IMR-90 (cell line): ENCODE results near the gene SUGCT. TPM values are rescaled to one million over a fixed set of nuclear protein-coding genes. Genes with fewer than 3 reads are reported as not detected.

Source experiments
- ATAC-seq: fragments of 200-7000 bp; cut with Tn5 transposase; 2 replicates; pipeline ENCODE4 v1.9.1; 2020; ENCODE audit warnings: low read depth, mild to moderate bottlenecking, moderate library complexity
- BruUV-seq: library from RNA; stranded (reverse); fragments of 400-500 nt; replicated peaks from 2 replicates; lab custom pipeline; 2021; lab: Mats Ljungman, UMichigan
- CTCF ChIA-PET: fragments of 300-600 bp; formaldehyde crosslinking; extraction: SDS; loops from one replicate; lab custom pipeline; 2021; ENCODE audit warnings: antibody characterized with exemption; lab: Yijun Ruan, JAX
- POLR2A ChIA-PET: fragments of 300-600 bp; sonication (Branson Sonifier 250); formaldehyde crosslinking; loops from one replicate; lab custom pipeline; 2022; ENCODE audit warnings: antibody characterized with exemption; ENCODE audit not compliant: unreplicated experiment; lab: Charles Lee
- DNase-seq: peaks from one replicate; pipeline ENCODE4 v3.0.0; 2013
- H2AFZ ChIP-seq: replicated peaks from 2 replicates; pipeline ENCODE3; 2013; ENCODE audit warnings: low read length, mild to moderate bottlenecking; ENCODE audit not compliant: poor library complexity
- H2AK5ac ChIP-seq: 2 replicates; pipeline ENCODE4 v1.6.1; 2013; ENCODE audit warnings: low read depth, low read length, inconsistent platforms
- H2AK9ac ChIP-seq: replicated peaks from 2 replicates; pipeline ENCODE3; 2013; ENCODE audit warnings: mild to moderate bottlenecking, low read depth, low read length, moderate library complexity; ENCODE audit not compliant: poor library complexity
- H2BK120ac ChIP-seq: 2 replicates; pipeline ENCODE4 v1.6.1; 2013; ENCODE audit warnings: low read depth, low read length, inconsistent platforms
- H2BK15ac ChIP-seq: 3 replicates; pipeline ENCODE4 v1.6.1; 2013; ENCODE audit warnings: low read depth, low read length, inconsistent platforms
- H2BK20ac ChIP-seq: 2 replicates; pipeline ENCODE4 v1.6.1; 2013; ENCODE audit warnings: low read depth, mild to moderate bottlenecking, inconsistent platforms, low read length, moderate library complexity
- H2BK5ac ChIP-seq: 2 replicates; pipeline ENCODE4 v1.6.1; 2013; ENCODE audit warnings: mild to moderate bottlenecking, low read depth, low read length, inconsistent platforms; ENCODE audit not compliant: poor library complexity, severe bottlenecking
- H3K14ac ChIP-seq: replicated peaks from 2 replicates; pipeline ENCODE4 v1.6.1; 2013; ENCODE audit warnings: low read depth, low read length, inconsistent platforms
- H3K18ac ChIP-seq: 2 replicates; pipeline ENCODE4 v1.6.1; 2013; ENCODE audit warnings: low read depth, low read length, control low read depth
- H3K23ac ChIP-seq: 2 replicates; pipeline ENCODE4 v1.6.1; 2013; ENCODE audit warnings: low read depth, low read length, inconsistent platforms
- H3K27ac ChIP-seq: 2 replicates; pipeline ENCODE4 v1.5.1; 2013; ENCODE audit warnings: mild to moderate bottlenecking, control low read depth, low read length; ENCODE audit not compliant: insufficient read depth
- H3K27me3 ChIP-seq: 2 replicates; pipeline ENCODE4 v1.6.1; 2013; ENCODE audit warnings: low read length; ENCODE audit not compliant: control insufficient read depth, insufficient read depth
- H3K36me3 ChIP-seq: 2 replicates; pipeline ENCODE4 v1.6.1; 2013; ENCODE audit warnings: low read length, mixed read lengths; ENCODE audit not compliant: control insufficient read depth, insufficient read depth
- H3K4ac ChIP-seq: 2 replicates; pipeline ENCODE4 v1.6.1; 2013; ENCODE audit warnings: low read depth, low read length, inconsistent platforms
- H3K4me1 ChIP-seq: 2 replicates; pipeline ENCODE4 v1.6.1; 2013; ENCODE audit warnings: low read length, mixed read lengths; ENCODE audit not compliant: control insufficient read depth, insufficient read depth
- H3K4me2 ChIP-seq: 2 replicates; pipeline ENCODE4 v1.6.1; 2013; ENCODE audit warnings: low read depth, mild to moderate bottlenecking, control low read depth, low read length, moderate library complexity
- H3K4me3 ChIP-seq: 2 replicates; pipeline ENCODE4 v1.5.1; 2013; ENCODE audit warnings: low read depth, mild to moderate bottlenecking, control low read depth, low read length, moderate library complexity; ENCODE audit not compliant: insufficient read depth
- H3K56ac ChIP-seq: 2 replicates; pipeline ENCODE4 v1.6.1; 2013; ENCODE audit warnings: low read length, inconsistent platforms; ENCODE audit not compliant: insufficient read depth; ENCODE audit errors: extremely low read depth
- H3K79me1 ChIP-seq, 2 experiments: 2 replicates each; pipeline ENCODE4 v1.6.1; 2013; ENCODE audit warnings: low read length in 2 of 2, inconsistent platforms in 1 of 2, low read depth in 1 of 2
- H3K9ac ChIP-seq: 2 replicates; pipeline ENCODE4 v1.6.1; 2013; ENCODE audit warnings: low read depth, low read length, control low read depth
- H3K9me1 ChIP-seq: 2 replicates; pipeline ENCODE4 v1.6.1; 2013; ENCODE audit warnings: low read length, inconsistent platforms; ENCODE audit not compliant: insufficient read depth
- H3K9me3 ChIP-seq: 2 replicates; pipeline ENCODE4 v1.6.1; 2013; ENCODE audit warnings: low read length; ENCODE audit not compliant: control insufficient read depth, insufficient read depth
- H4K20me1 ChIP-seq: 2 replicates; pipeline ENCODE4 v1.6.1; 2013; ENCODE audit warnings: low read length, inconsistent platforms; ENCODE audit not compliant: insufficient read depth
- H4K5ac ChIP-seq: 2 replicates; pipeline ENCODE4 v1.6.1; 2013; ENCODE audit warnings: mild to moderate bottlenecking, low read depth, low read length, control low read depth
- H4K8ac ChIP-seq, 2 experiments: 2 replicates each; pipeline ENCODE4 v1.6.1; 2013; ENCODE audit warnings: low read depth in 2 of 2, low read length in 2 of 2, control low read depth in 1 of 2, inconsistent platforms in 1 of 2
- H4K91ac ChIP-seq: 2 replicates; pipeline ENCODE4 v1.6.1; 2013; ENCODE audit warnings: low read depth, low read length, inconsistent platforms; ENCODE audit not compliant: insufficient read depth
- CEBPB ChIP-seq: IDR thresholded peaks from 2 replicates; pipeline ENCODE4 v1.6.1; 2012; ENCODE audit warnings: low read depth, low read length, improper control_type of control experiment
- CHD1 ChIP-seq: IDR thresholded peaks from 2 replicates; pipeline ENCODE4 v1.6.1; 2012; ENCODE audit warnings: low read depth, low read length, improper control_type of control experiment
- CTCF ChIP-seq: conservative IDR thresholded peaks from 2 replicates; pipeline ENCODE4 v1.5.1; 2012; ENCODE audit warnings: mild to moderate bottlenecking, low read depth, low read length, improper control_type of control experiment
- ELK1 ChIP-seq: fragments of 150-350 bp; IDR thresholded peaks from 2 replicates; pipeline ENCODE4 v1.6.1; 2016; ENCODE audit warnings: low read depth, mild to moderate bottlenecking, low read length, moderate library complexity, borderline replicate concordance
- MAZ ChIP-seq: IDR thresholded peaks from 2 replicates; pipeline ENCODE4 v1.6.1; 2012; ENCODE audit warnings: low read depth, mild to moderate bottlenecking, low read length, improper control_type of control experiment, moderate library complexity, borderline replicate concordance
- POLR2A ChIP-seq: IDR thresholded peaks from 2 replicates; pipeline ENCODE4 v1.6.1; 2012; ENCODE audit warnings: mild to moderate bottlenecking, low read depth, low read length
- RAD21 ChIP-seq: IDR thresholded peaks from 2 replicates; pipeline ENCODE4 v1.6.1; 2012; ENCODE audit warnings: low read length, improper control_type of control experiment
- RCOR1 ChIP-seq: IDR thresholded peaks from 2 replicates; pipeline ENCODE4 v1.6.1; 2012; ENCODE audit warnings: mild to moderate bottlenecking, low read length, improper control_type of control experiment; ENCODE audit not compliant: insufficient replicate concordance
- SMC3 ChIP-seq: fragments of 150-350 bp; IDR thresholded peaks from 2 replicates; pipeline ENCODE4 v1.6.1; 2016; ENCODE audit warnings: low read depth, mild to moderate bottlenecking, antibody characterized with exemption, low read length, moderate library complexity
- WGBS, 2 experiments: methylation state at CpG; one replicate each; pipeline versions ENCODE4 v1.1.5 to v1.1.7; 2013; ENCODE audit warnings: missing lambda C conversion rate in 2 of 2; ENCODE audit not compliant: insufficient read length in 1 of 2; ENCODE audit errors: extremely low coverage in 2 of 2; 5-methylcytosine and 5-hydroxymethylcytosine counted together
- dilution Hi-C: fragments of 300-500 bp; cut with HindIII; formaldehyde crosslinking; loops from one replicate; pipeline ENCODE4 v1.14.3; 2018; ENCODE audit warnings: low sequenced_read_pairs; ENCODE audit not compliant: unreplicated experiment
- in situ Hi-C: fragments of 300-500 bp; cut with MboI; formaldehyde crosslinking; loops from 3 replicates; pipeline ENCODE4 v1.14.3; 2019; ENCODE audit warnings: low sequenced_read_pairs, inconsistent platforms, mixed read lengths
- intact Hi-C: fragments of 100-400 bp; cut with micrococcal nuclease; formaldehyde crosslinking; loops from 2 replicates; pipeline ENCODE4 v1.10.0; 2022
- polyA plus RNA-seq, 3 experiments: library from polyadenylated mRNA; depleted of rRNA; stranded (reverse); fragments of >200 nt; gene quantifications; 2 replicates each; pipeline ENCODE4 v1.2.3, GENCODE V29; 2012; ENCODE audit warnings: low replicate concordance in 1 of 3
- total RNA-seq: library from RNA; depleted of rRNA; stranded (reverse); fragments of >200 nt; gene quantifications from 2 replicates; pipeline ENCODE4 v1.2.3, GENCODE V29; 2012

Gene SUGCT
- total and polyA plus RNA-seq, 2 of the 4 experiments (the other 2 are of a cell fraction) = 5.9 to 8.3 TPM

GRCh38 chr7:40826411-40827221, 691.8 kb downstream of the SUGCT start:
- peak overlapping the region; percentile 90 for H4K5ac ChIP-seq
- H4K8ac ChIP-seq = peak overlapping the region; percentile 79 to 92
- DNase-seq (peak; percentile 73), ATAC-seq (peak; percentile 89)
- dilution Hi-C loops (no loop called here), in situ Hi-C loops (no loop called here), intact Hi-C loops (loop anchor here (2.0 kb wide), 2 partner anchors 62 to 878 kb away; no protein-coding TSS in a partner anchor)
- peak overlapping the region; percentile 76 for H3K14ac ChIP-seq
- H3K4ac ChIP-seq = peak overlapping the region; percentile 91
- POLR2A ChIA-PET = interaction anchor here (0.7 kb wide), 1 partner anchor 866 kb away, joined by 3 read pairs; no protein-coding TSS in a partner anchor
- no peaks in the 10 kb centered on the region for H4K20me1 ChIP-seq
- TF ChIP-seq SMC3 (no peak), POLR2A (no peak), RAD21 (no peak), CHD1 (no peak), RCOR1 (peak; percentile 70), CEBPB (peak; percentile 57; the same call in 1 of the 2 replicates), CTCF (no peak), MAZ (no peak), ELK1 (no peak)
- H3K9ac ChIP-seq = peak overlapping the region; percentile 30
- peak overlapping the region; percentile 81 for H2AK5ac ChIP-seq
- peak overlapping the region; percentile 88 for H2BK5ac ChIP-seq
- no CpG with 5 or more reads among the region's 3 CpGs for WGBS, 2 experiments
- peak overlapping the region; percentile 93 for H2BK120ac ChIP-seq
- BruUV-seq = no TSS peak
- H3K9me1 ChIP-seq = peaks cover 12% of the 10 kb centered on the region
- peak overlapping the region; percentile 69 for H2AFZ ChIP-seq
- peak overlapping the region; percentile 87 for H2BK20ac ChIP-seq
- H2BK15ac ChIP-seq = peak overlapping the region; percentile 84; the same call in 1 of the 3 replicates
- no peak overlapping the region for H3K4me3 ChIP-seq
- H3K4me1 ChIP-seq = peaks cover 16% of the 10 kb centered on the region
- peak overlapping the region; percentile 76 for H2AK9ac ChIP-seq
- H3K4me2 ChIP-seq = peak overlapping the region; percentile 77
- H3K27me3 ChIP-seq = no peaks in the 10 kb centered on the region
- H3K18ac ChIP-seq = peak overlapping the region; percentile 42
- no peaks in the 10 kb centered on the region for H3K36me3 ChIP-seq
- H3K79me1 ChIP-seq = peaks cover 0 to 12% of the 10 kb centered on the region in 2 experiments; a peak in 2 of 4 replicates
- no peaks in the 10 kb centered on the region for H3K9me3 ChIP-seq
- peak overlapping the region; percentile 85 for H3K27ac ChIP-seq
- H4K91ac ChIP-seq = peak overlapping the region; percentile 93
- peak overlapping the region; percentile 78 for H3K23ac ChIP-seq
- H3K56ac ChIP-seq = peak overlapping the region; percentile 80; the same call in 1 of the 2 replicates
- CTCF ChIA-PET = interaction anchor here (0.9 to 2.5 kb wide), 3 partner anchors 63 to 878 kb away, joined by 3 to 7 read pairs (median 6); no protein-coding TSS in a partner anchor
